Natural killer cell (primary cell): ENCODE data around the gene EPB41L4B. TPM values are rescaled to one million over a fixed set of nuclear protein-coding genes. Genes with fewer than 3 reads are reported as not detected.

Experiments used
- ATAC-seq, 3 donors: fragments of 150-1000 bp in 2 of 3; fragments of 200-7000 bp in 1 of 3; cut with Tn5 transposase; 1 replicate in 1 of 3; 2 replicates in 2 of 3; pipeline ENCODE4 v1.10.0; 2021; ENCODE audit warnings: mild to moderate bottlenecking in 2 of 3, moderate library complexity in 2 of 3
- DNase-seq, 2 donors: peaks; one replicate each; pipeline versions ENCODE4 v3.0.0 to v3.0.0-alpha.2; 2013 to 2021; ENCODE audit warnings: mixed read lengths in 1 of 2
- H3K27ac ChIP-seq: one replicate; pipeline ENCODE4 v1.5.1; 2013; ENCODE audit warnings: mild to moderate bottlenecking, low read length
- H3K27me3 ChIP-seq: one replicate; pipeline ENCODE4 v1.6.1; 2013; ENCODE audit warnings: low read length; ENCODE audit not compliant: control insufficient read depth, insufficient read depth
- H3K36me3 ChIP-seq: one replicate; pipeline ENCODE4 v1.6.1; 2013; ENCODE audit warnings: low read length; ENCODE audit not compliant: control insufficient read depth, insufficient read depth
- H3K4me1 ChIP-seq: one replicate; pipeline ENCODE4 v1.6.1; 2013; ENCODE audit warnings: low read length; ENCODE audit not compliant: control insufficient read depth, insufficient read depth
- H3K4me3 ChIP-seq: one replicate; pipeline ENCODE4 v1.5.1; 2013; ENCODE audit warnings: low read length
- H3K9me3 ChIP-seq: one replicate; pipeline ENCODE4 v1.6.1; 2013; ENCODE audit warnings: low read length; ENCODE audit not compliant: control insufficient read depth, insufficient read depth
- H3K27ac Mint-ChIP-seq, 2 donors: one replicate each; pipeline ENCODE4 v1.8.0; 2022; ENCODE audit warnings: mild to moderate bottlenecking in 2 of 2, mixed read lengths in 2 of 2, moderate library complexity in 1 of 2
- H3K27me3 Mint-ChIP-seq, 2 donors: one replicate each; pipeline ENCODE4 v1.8.0; 2022; ENCODE audit warnings: low read depth in 2 of 2, mixed read lengths in 2 of 2
- H3K36me3 Mint-ChIP-seq: one replicate; pipeline ENCODE4 v1.8.0; 2022; ENCODE audit warnings: mixed read lengths
- H3K4me1 Mint-ChIP-seq, 2 donors: one replicate each; pipeline ENCODE4 v1.8.0; 2022; ENCODE audit warnings: mixed read lengths in 2 of 2
- H3K4me3 Mint-ChIP-seq: one replicate; pipeline ENCODE4 v1.8.0; 2022; ENCODE audit warnings: mild to moderate bottlenecking, moderate library complexity, mixed read lengths
- H3K9me3 Mint-ChIP-seq, 2 donors: one replicate each; pipeline ENCODE4 v1.8.0; 2022; ENCODE audit warnings: mixed read lengths in 2 of 2
- WGBS: methylation state at CpG from one replicate; pipeline ENCODE4 v1.1.7; 2013; ENCODE audit warnings: missing lambda C conversion rate; ENCODE audit not compliant: insufficient coverage; 5-methylcytosine and 5-hydroxymethylcytosine counted together
- intact Hi-C: fragments of 100-400 bp; cut with micrococcal nuclease; formaldehyde crosslinking; loops from one replicate; pipeline ENCODE4 v1.14.2; 2022
- total RNA-seq, 4 donors: library from RNA; stranded (reverse); fragments of 120-200 nt in 1 of 4; gene quantifications; one replicate each; pipeline versions ENCODE4 v1.2.3 to v1.2.4, GENCODE V29; 2013 to 2022
- TF ChIP-seq, protein P1 (sequence below): fragments of 200-600 bp; IDR thresholded peaks from one replicate; pipeline ENCODE4 v1.8.0; 2022; ENCODE audit warnings: antibody characterized with exemption

EPB41L4B gene
- total RNA-seq, 3 donors from 2014 or later (not counting 1 experiment from before 2014, with no cell fraction given): not detected

DNA sequence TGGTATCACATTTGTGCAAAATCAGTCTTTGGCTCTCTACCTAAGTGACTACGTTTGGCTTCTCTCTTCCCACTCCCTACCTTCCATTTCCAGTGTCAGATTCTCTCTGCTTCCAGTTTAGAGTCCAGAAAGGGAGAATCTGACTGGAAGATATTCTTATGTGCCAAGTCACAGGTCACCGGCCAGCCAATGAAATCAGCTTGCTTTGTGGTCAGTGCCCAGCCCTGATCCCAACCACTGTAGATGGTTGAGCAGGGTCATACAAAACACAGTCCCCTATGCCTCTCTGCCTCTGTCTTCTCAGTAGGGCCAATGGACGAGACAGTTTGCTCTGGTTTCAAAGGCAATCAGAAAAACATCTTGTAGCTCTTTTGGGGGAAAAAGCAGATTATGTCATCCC is 15.6 kb upstream of the EPB41L4B start:
- 77% methylated on average over 3 of the region's 3 CpGs for WGBS
- H3K27ac ChIP-seq: no peak overlapping the region
- Mint-ChIP-seq H3K9me3 (no peaks in the 10 kb centered on the region), H3K4me3 (no peak overlapping the region), H3K36me3 (no peaks in the 10 kb centered on the region), H3K4me1 (no peaks in the 10 kb centered on the region), H3K27me3 (peaks cover 0 to 10% of the 10 kb centered on the region in 2 donors), H3K27ac (no peak overlapping the region)
- no peak for ATAC-seq
- intact Hi-C loops: no loop called here
- DNase-seq: no peak
- H3K4me1 ChIP-seq: no peaks in the 10 kb centered on the region
- H3K4me3 ChIP-seq: no peak overlapping the region
- TF ChIP-seq, protein P1, sequence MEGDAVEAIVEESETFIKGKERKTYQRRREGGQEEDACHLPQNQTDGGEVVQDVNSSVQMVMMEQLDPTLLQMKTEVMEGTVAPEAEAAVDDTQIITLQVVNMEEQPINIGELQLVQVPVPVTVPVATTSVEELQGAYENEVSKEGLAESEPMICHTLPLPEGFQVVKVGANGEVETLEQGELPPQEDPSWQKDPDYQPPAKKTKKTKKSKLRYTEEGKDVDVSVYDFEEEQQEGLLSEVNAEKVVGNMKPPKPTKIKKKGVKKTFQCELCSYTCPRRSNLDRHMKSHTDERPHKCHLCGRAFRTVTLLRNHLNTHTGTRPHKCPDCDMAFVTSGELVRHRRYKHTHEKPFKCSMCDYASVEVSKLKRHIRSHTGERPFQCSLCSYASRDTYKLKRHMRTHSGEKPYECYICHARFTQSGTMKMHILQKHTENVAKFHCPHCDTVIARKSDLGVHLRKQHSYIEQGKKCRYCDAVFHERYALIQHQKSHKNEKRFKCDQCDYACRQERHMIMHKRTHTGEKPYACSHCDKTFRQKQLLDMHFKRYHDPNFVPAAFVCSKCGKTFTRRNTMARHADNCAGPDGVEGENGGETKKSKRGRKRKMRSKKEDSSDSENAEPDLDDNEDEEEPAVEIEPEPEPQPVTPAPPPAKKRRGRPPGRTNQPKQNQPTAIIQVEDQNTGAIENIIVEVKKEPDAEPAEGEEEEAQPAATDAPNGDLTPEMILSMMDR: no peak
- H3K36me3 ChIP-seq: no peaks in the 10 kb centered on the region
- no peaks in the 10 kb centered on the region for H3K9me3 ChIP-seq
- H3K27me3 ChIP-seq: no peaks in the 10 kb centered on the region

DNA sequence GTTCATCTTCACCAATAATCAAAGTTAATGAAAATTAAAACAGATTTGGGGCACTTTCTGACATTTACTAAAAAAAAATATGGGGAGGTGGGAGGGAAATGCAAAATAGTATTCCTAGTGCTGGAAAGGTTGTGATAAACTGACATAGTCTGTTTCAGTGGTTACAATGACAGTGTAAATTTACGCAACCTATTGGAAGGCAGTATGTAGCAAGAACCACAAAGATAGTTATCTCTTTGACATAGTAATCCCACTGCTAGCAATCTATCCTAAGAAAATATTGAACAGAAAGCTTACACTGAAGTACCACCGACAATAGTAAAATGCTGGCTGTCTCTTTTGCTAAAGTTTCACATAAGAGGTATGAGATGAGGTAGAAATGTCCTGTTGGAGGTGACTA is 15.1 kb upstream of the EPB41L4B start:
- WGBS: 71% methylated on average over 2 of the region's 2 CpGs

DNA sequence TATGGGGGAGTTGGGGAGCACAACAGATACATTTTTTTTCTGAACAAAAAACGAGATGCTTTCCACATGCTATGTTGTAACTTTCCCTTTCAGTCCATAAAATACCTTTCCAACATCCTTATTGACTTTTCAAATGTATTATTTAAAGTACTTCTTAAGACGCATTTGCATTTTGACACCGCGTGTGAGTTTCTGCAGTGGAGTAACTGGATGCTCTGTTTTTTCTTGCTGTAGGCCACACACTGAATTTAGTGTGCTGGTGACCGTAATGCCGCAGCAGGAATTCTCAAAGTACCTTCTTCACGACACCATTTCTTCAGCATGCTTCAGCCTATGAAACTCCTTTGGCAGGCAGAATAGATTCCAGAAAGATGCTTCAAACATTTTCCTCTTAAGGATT is 14.3 kb upstream of the EPB41L4B start:
- Histone ChIP-seq H3K4me3 (no peak overlapping the region), H3K36me3 (no peaks in the 10 kb centered on the region), H3K27me3 (no peaks in the 10 kb centered on the region), H3K4me1 (no peaks in the 10 kb centered on the region), H3K9me3 (no peaks in the 10 kb centered on the region), H3K27ac (no peak overlapping the region)
- H3K9me3 Mint-ChIP-seq: no peaks in the 10 kb centered on the region
- intact Hi-C loops: no loop called here
- H3K4me3 Mint-ChIP-seq: no peak overlapping the region
- peaks cover 0 to 10% of the 10 kb centered on the region in 2 donors for H3K27me3 Mint-ChIP-seq
- DNase-seq: no peak
- no peaks in the 10 kb centered on the region for H3K4me1 Mint-ChIP-seq
- ATAC-seq: no peak
- H3K36me3 Mint-ChIP-seq: no peaks in the 10 kb centered on the region
- no peak overlapping the region for H3K27ac Mint-ChIP-seq
- 79% methylated on average over 7 of the region's 7 CpGs for WGBS
- TF ChIP-seq, protein P1: no peak

More for the DNA sequence above, 15.1 kb upstream of the EPB41L4B start:
- Histone ChIP-seq H3K4me1 (no peaks in the 10 kb centered on the region), H3K27me3 (no peaks in the 10 kb centered on the region), H3K9me3 (no peaks in the 10 kb centered on the region), H3K36me3 (no peaks in the 10 kb centered on the region), H3K27ac (no peak overlapping the region), H3K4me3 (no peak overlapping the region)
- H3K9me3 Mint-ChIP-seq: no peaks in the 10 kb centered on the region
- no peak overlapping the region for H3K27ac Mint-ChIP-seq
- peaks cover 0 to 10% of the 10 kb centered on the region in 2 donors for H3K27me3 Mint-ChIP-seq
- no peak for DNase-seq
- no peaks in the 10 kb centered on the region for H3K4me1 Mint-ChIP-seq
- no peak for ATAC-seq
- TF ChIP-seq, protein P1: no peak
- no peaks in the 10 kb centered on the region for H3K36me3 Mint-ChIP-seq
- intact Hi-C loops: no loop called here
- no peak overlapping the region for H3K4me3 Mint-ChIP-seq

DNA sequence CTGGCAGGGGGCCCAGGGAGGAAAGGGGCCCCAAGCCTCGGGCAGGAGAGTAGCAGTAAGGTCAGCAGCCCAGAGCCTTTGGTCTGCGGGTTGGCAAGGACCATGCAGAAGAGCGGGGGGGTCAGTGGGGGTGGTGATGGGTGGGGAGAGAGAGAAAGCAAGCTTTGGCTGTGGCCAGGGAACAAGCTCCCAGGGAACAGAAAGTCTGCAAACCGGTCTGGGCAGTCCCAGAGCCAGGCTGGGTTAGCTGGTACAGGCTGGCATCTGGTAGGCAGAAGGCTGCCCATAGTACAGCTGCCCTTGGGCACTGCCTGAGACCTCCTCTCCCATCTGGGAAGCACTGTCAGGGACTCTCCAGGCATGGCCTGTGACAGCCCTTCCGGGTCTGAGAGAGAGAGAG is 10.5 kb upstream of the EPB41L4B start:
- no peak overlapping the region for H3K4me3 ChIP-seq
- H3K9me3 ChIP-seq: no peaks in the 10 kb centered on the region
- H3K36me3 ChIP-seq: no peaks in the 10 kb centered on the region
- Mint-ChIP-seq H3K4me1 (no peaks in the 10 kb centered on the region), H3K27me3 (peaks cover 7 to 27% of the 10 kb centered on the region in 2 donors), H3K4me3 (no peak overlapping the region), H3K9me3 (no peaks in the 10 kb centered on the region), H3K36me3 (no peaks in the 10 kb centered on the region), H3K27ac (no peak overlapping the region)
- H3K27ac ChIP-seq: no peak overlapping the region
- DNase-seq (no peak), ATAC-seq (no peak)
- TF ChIP-seq, protein P1: no peak
- no peaks in the 10 kb centered on the region for H3K4me1 ChIP-seq
- no peaks in the 10 kb centered on the region for H3K27me3 ChIP-seq
- intact Hi-C loops: no loop called here
- 74% methylated on average over 5 of the region's 5 CpGs for whole genome bisulfite sequencing
